ENCODE results near the gene PDHB.

- TF ChIP-seq POLR2A (IDR thresholded peaks at IDR 0.05) = no peak
- TF ChIP-seq CTCF (IDR thresholded peaks at IDR 0.05) = no peak
These were observed 4.0 kb downstream of the PDHB start for GRCh38 chr3:58429657-58430056.

Data from right lobe of liver (tissue), 4 donors.